Osteoblast (primary cell): ENCODE results near the gene CIC. TPM values are rescaled to one million over a fixed set of nuclear protein-coding genes. Genes with fewer than 3 reads are reported as not detected.
A peak's percentile ranks its signal among the peaks of the same experiment; 100 is the strongest.

Source experiments
- DNase-seq: peaks from one replicate; pipeline ENCODE4 v3.0.0; 2011; ENCODE audit warnings: low spot score, mixed read lengths; ENCODE audit not compliant: insufficient read length; ENCODE audit errors: missing footprints
- H2AFZ ChIP-seq: 2 replicates; pipeline ENCODE4 v1.6.0; 2011; ENCODE audit warnings: mild to moderate bottlenecking, low read length
- H3K27ac ChIP-seq: 2 replicates; pipeline ENCODE4 v1.5.1; 2011; ENCODE audit warnings: mild to moderate bottlenecking, low read depth, low read length, moderate library complexity
- H3K27me3 ChIP-seq: 2 replicates; pipeline ENCODE4 v1.6.0; 2012; ENCODE audit warnings: mild to moderate bottlenecking, control low read depth, inconsistent platforms, low read length, moderate library complexity; ENCODE audit not compliant: insufficient read depth
- H3K36me3 ChIP-seq: 2 replicates; pipeline ENCODE4 v1.5.1; 2011; ENCODE audit warnings: mild to moderate bottlenecking, low read length, control low read depth, moderate library complexity; ENCODE audit not compliant: insufficient read depth
- H3K4me1 ChIP-seq: 2 replicates; pipeline ENCODE4 v1.5.1; 2011; ENCODE audit warnings: mild to moderate bottlenecking, low read length, control low read depth, moderate library complexity; ENCODE audit not compliant: insufficient read depth
- H3K4me2 ChIP-seq: 2 replicates; pipeline ENCODE4 v1.6.0; 2011; ENCODE audit warnings: mild to moderate bottlenecking, low read length; ENCODE audit not compliant: insufficient read depth
- H3K4me3 ChIP-seq: fragments of 200-600 bp; sonication (generic); 3 replicates; pipeline ENCODE4 v1.5.1; 2012; ENCODE audit warnings: mild to moderate bottlenecking, low read length, inconsistent platforms; ENCODE audit not compliant: insufficient read depth
- H3K79me2 ChIP-seq: 2 replicates; pipeline ENCODE4 v1.6.0; 2012; ENCODE audit warnings: mild to moderate bottlenecking, low read length, control low read depth, inconsistent platforms; ENCODE audit not compliant: insufficient read depth
- H3K9me3 ChIP-seq: 2 replicates; pipeline ENCODE4 v1.5.1; 2011; ENCODE audit warnings: low read depth, low read length, control low read depth
- H4K20me1 ChIP-seq: 2 replicates; pipeline ENCODE4 v1.6.0; 2012; ENCODE audit warnings: mild to moderate bottlenecking, low read length, control low read depth; ENCODE audit not compliant: insufficient read depth
- CTCF ChIP-seq: IDR thresholded peaks from 2 replicates; pipeline ENCODE4 v1.5.1; 2011; ENCODE audit warnings: mild to moderate bottlenecking, low read depth, low read length, moderate library complexity; ENCODE audit errors: extremely low read depth
- total RNA-seq: library from RNA; depleted of rRNA; stranded (reverse); fragments of >200 nt; gene quantifications from 2 replicates; pipeline ENCODE4 v1.2.3, GENCODE V29; 2012

The CIC gene
- total RNA-seq, 1 donor, result 39.1 TPM

DNA sequence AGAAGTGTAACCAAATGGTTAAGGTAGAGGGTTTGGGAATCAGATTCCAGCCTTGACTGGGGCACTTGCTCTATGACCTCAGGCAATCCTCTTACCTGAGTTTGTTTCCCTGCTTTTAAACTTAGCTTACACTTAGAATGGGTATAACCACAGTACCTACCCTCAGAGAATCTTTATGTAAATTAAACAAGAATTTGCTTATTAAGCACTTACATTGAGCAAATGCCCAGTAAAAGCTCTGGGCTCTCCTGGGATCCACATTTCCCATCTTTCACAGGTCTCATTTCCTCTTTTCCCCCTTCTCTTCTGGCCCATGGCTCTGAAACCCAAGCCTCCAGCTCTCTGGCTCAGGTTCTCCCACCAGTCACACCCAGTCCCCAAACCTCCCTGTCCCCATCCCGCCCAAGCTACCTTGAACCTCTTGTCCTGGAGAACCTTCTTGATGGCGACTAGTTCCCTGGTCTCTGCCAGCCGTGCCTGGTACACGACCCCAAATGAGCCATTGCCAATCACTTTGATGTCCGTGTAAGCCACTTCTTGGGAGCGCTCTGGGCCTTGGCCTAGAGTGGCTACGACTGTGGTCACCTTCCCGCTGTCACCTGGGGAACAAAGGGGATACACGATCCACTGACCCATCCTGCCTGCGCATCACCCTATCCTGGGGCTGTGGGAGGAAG, 29.4 kb upstream of the CIC start:
- Histone ChIP-seq H3K4me3 (no peak overlapping the region), H2AFZ (no peak overlapping the region), H3K9me3 (no peaks in the 10 kb centered on the region), H3K27me3 (no peaks in the 10 kb centered on the region), H4K20me1 (peaks cover 20% of the 10 kb centered on the region), H3K27ac (no peak overlapping the region), H3K4me2 (no peak overlapping the region), H3K36me3 (peaks cover 38% of the 10 kb centered on the region), H3K4me1 (peaks cover 19% of the 10 kb centered on the region), H3K79me2 (peaks cover 58% of the 10 kb centered on the region)
- peak; percentile 39 for DNase-seq
- TF ChIP-seq CTCF, result no peak

DNA sequence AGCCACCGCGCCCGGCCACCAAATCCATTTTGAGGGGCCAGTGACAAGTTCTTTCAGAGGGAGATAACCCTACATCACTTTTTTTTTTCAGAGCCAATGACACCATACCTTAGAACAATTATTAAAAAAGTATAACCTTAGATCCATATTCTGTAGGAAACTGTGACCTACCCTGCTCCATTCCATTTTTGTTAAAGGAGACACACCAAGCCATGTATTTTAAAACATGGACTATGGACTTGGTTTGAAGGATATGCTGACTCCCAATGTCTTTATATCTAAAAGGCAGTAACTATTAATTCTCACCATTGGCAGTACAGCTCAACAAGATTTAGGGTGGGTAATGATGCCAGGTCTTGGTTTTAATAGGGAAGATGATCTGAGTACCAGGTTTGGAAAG, 27.8 kb upstream of the CIC start:
- Histone ChIP-seq H3K4me1 (peaks cover 30% of the 10 kb centered on the region), H3K79me2 (peaks cover 45% of the 10 kb centered on the region), H4K20me1 (peaks cover 12% of the 10 kb centered on the region), H3K4me3 (peak overlapping the region; percentile 79), H3K4me2 (peak overlapping the region; percentile 94), H3K9me3 (no peaks in the 10 kb centered on the region), H3K36me3 (peaks cover 22% of the 10 kb centered on the region), H3K27ac (peak overlapping the region; percentile 76), H2AFZ (no peak overlapping the region), H3K27me3 (no peaks in the 10 kb centered on the region)
- TF ChIP-seq CTCF, result no peak
- peak; percentile 68 for DNase-seq

DNA sequence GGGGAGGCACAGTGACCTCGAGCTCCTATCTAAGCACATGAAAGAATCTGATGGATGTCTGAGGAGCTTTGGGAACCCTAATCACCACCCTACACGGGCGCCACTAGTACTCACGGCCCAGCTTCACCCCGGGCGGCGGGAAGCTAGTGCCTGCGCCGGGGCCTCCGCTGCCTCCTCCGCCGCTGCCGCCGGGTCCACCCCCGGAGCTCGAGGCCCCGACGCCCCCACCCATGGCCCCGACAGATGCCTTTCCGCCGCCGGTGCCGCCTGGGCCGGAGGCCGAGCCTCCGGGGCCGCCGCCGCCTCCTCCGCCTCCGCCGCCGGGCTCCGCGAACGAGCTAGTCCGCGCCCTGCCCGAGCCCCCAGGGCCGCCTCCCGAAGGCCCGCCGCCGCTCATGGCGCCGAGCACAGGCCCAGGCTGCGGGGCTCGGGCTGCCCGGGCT, 27.0 kb upstream of the CIC start:
- no peak for TF ChIP-seq CTCF
- Histone ChIP-seq H4K20me1 (peaks cover 19% of the 10 kb centered on the region), H3K27me3 (no peaks in the 10 kb centered on the region), H3K27ac (peak overlapping the region; percentile 76), H3K4me1 (peaks cover 38% of the 10 kb centered on the region), H3K4me3 (peak overlapping the region; percentile 79), H3K36me3 (peaks cover 16% of the 10 kb centered on the region), H3K79me2 (peaks cover 40% of the 10 kb centered on the region), H3K4me2 (peak overlapping the region; percentile 94), H2AFZ (no peak overlapping the region), H3K9me3 (no peaks in the 10 kb centered on the region)
- DNase-seq, result peak; percentile 91

GRCh38 chr19:42242512-42243409, 26.3 kb upstream of the CIC start, which contains the start of gene GSK3A:
Gene GSK3A, minus strand, starts transcription at chr19:42242602. Its CDS starts 137 bp downstream, at chr19:42242465.
- Histone ChIP-seq H3K36me3 (peaks cover 16% of the 10 kb centered on the region), H3K27ac (peak within 1 kb of the TSS; percentile 76), H3K4me1 (peaks cover 42% of the 10 kb centered on the region), H3K4me3 (peak within 1 kb of the TSS; percentile 79), H3K4me2 (peak within 1 kb of the TSS; percentile 94), H3K79me2 (peaks cover 45% of the 10 kb centered on the region), H3K27me3 (no peaks in the 10 kb centered on the region), H3K9me3 (no peaks in the 10 kb centered on the region), H2AFZ (peak within 1 kb of the TSS; percentile 74), H4K20me1 (peaks cover 21% of the 10 kb centered on the region)
- no peak for TF ChIP-seq CTCF
- DNase-seq, result peak; percentile 99
